Activated T-cell treated with anti-CD3 and anti-CD28 coated beads for 1 hour (primary cell): ENCODE results near the gene SPSB1.

Experiments used
- DNase-seq: peaks from one replicate; pipeline ENCODE4 v3.0.0-alpha.2; 2020; ENCODE audit warnings: low read depth

Gene SPSB1

DNA sequence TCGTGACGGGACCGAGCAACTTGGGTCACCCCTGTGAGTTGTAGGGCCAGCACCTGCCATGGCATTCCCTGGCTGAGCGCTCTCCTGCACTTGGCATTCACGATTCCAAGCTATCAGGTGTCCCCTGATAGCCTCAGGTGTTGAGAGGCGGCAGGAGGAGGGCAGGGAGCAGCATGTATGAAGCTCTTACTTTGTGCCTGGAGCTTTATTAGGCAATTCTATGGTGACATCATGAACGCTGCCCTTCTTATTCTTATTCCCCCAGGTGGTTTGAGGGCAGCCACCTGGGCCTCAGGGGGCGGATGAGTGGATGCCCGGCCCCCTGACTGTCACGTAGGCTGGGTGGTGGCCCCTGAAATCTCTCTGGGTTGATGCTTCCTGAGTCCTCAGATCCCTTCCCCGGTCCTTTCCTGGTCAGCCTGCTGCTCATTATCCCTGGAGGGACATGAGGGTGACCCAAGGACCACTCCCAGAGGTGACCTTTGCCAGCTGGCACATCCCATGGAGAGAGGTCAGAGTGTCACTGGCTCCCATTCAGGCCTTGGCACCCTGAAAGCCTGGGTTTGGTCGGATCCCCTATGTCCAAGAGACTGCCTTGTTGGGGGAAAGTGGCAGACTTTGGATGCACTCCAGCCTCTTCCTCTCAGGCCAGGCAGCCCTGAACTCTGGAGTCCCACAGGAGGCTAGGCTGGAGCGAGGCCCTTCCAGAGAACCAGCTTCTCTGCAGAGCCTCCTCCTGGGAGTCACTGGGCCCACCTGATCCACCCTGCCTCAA lies 51.9 kb downstream of the SPSB1 start:
- DNase-seq: no peak

DNA sequence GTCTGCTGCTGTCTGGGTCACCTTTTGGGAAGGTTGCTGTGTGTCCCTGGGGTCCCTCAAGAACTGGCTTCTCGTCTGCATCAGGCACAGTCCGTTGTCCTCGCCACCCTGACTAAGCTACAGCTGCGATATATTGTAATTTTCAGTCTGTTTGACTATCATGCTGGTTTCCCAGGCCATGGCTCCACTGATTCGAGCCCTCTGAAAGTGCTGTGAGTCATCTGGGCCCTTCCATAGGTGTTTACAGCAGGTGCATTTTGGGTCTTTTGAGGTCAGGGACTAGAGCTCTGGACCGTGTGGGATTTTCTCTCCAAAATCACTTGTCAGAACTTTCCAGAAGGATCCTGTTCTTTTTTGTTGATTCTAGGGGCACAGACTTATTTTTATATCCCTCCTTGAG lies 52.8 kb downstream of the SPSB1 start:
- no peak for DNase-seq

DNA sequence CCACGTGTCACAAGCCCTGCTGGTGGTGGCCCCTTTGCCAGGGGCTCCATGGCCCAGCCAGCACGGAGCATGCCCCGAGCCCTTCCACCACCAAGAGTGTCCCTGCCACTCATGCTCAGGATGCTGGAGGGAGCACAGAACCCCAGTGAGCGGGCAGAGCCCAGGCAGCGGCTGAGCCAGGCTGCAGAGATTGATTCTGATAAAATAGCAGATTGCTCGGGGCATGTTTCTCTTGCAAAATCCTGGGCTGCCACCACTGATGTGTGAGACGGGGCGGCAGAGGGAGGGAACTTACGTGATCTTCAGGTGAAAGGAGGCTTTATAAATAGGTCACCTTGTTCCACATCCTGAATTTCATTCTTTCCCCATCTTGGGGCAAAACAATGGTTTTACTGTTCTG lies 53.2 kb downstream of the SPSB1 start:
- no peak for DNase-seq

DNA sequence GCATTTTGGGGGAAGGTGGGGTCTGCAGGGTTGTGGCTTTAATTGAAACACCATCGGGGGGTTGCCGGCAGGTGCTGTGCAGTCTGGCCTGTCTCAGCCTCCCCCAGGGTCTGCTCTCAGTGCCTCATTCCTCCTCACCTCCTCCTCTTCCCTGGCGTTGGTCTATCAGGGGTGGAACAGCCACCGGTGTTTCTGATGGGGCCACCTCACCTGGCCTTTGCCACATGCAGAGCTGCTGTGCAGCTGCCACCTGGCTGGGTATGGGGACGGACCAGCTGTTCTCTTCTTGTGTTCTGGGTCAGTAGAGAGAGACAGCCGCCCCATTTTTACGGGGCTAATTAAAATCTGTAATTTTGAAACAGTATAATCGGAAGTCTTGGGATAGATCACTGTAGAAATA lies 53.9 kb downstream of the SPSB1 start:
- DNase-seq: no peak

DNA sequence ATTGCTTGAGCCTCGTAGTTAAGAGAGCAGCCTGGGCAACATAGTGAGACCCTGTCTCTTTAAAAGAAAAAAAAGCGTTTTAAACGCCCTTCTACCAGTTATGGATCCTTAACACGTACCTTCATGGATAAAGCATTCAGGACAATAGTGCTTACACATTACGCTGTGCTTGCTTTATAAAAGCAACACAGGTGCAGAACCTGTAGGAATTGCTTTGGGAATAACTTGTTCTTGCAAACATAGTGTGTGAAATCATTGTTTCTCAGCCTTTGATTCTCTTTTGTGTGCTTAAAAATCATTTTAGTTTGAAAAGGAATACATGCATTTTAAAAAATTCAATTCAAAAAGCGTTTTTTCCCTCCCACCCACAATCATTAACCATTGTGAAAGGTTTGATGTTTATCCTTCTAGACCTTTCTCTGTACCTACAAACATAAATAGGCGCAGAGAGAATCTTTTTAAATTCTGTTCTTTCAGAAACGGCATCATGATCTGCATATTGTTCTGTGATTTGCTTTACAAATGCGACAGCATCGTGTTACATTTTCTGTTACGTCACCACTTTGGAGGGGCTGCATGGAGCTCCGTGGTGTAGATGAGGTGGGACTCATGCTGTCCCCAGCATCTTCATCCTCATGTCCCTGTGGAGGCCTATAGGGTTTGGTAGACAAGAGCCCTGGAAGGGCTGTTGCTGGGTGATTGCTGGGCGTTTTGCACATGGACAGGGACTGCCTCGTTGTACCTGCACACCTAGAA lies 54.6 kb downstream of the SPSB1 start:
- DNase-seq: no peak

DNA sequence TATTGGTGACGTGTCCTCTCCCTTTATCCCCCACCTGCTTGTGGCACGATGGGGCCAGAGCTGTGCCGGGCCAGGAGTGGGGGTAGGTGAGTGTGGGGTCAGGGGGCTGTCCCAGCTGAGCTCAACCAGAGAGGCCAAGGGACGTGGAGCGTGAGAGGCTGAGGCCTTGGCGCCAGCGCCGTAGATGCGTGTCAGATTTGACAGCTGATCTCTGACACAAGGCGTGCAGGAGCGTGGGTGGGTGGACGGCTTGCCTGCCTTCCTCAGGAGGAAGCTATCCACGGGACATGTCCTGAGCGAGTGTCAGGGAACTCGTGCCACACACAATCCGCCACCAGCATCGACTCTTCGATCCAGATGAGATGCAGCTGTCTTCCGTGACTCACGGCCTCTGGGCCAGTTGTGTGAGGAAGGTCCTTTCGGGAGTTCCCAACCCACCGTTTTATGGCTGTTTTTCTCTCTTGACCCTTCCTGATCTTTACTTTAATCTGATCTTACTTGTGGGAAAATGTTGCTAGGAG lies 56.7 kb downstream of the SPSB1 start:
- DNase-seq: no peak

DNA sequence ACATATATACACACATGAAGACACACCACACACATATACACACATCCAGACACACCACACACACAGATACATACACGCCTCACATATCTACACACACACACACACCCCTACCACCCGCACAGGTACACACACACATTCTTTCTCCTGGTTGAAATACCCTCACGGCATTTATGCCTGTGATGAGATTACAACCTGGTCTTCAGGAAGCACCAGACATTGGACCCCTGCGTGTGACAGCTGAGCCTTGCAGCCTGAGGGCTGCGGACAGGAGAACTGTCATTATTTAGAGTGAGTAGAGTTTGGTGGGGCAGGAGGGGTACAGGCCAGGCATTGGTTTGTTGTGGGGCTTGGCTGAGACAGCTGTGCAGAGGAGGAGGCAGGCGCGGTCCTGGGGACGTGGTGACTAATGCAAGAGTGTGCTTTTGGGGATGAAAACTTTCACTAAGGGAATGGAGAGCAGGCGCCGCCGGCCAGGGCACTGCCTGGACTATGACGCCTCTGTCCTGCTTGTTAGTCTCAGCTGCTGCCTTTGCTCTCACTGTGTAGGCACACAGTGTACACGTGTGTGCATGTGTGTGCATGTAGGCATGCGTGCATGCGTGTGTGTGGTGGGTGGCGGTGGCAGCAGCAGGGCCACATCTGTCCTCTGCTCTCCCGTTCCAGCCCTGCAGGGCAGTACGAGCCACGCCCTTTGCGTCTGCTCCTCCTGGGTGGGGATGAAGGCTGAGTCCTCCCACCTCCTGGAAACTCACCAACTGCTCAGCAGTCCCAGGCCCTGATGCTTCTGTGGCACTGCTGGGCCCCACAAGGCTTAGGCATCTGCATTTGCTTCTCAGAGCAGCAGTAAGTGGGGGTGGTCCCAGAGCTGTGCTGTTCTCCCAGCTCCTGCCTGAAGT lies 57.6 kb downstream of the SPSB1 start:
- DNase-seq: no peak

DNA sequence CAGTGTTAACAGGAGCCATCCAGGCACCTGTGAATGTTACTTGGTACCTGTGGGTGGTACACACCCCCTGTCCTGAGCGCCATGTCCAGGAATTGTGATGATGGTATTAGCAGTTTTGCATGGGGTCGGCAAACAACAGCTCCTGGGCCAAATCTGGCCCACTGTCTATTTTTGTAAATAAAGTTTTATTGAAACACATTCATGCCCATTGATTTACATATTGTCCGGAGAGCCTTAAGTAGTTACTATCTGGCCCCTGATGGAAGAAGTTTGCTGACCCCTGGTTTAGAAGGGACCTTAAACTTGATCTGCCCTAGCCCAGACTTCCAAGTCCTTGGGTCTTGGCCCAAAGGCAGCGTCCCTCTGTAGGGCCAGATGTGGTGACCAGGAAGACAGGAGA lies 58.3 kb downstream of the SPSB1 start:
- no peak for DNase-seq

DNA sequence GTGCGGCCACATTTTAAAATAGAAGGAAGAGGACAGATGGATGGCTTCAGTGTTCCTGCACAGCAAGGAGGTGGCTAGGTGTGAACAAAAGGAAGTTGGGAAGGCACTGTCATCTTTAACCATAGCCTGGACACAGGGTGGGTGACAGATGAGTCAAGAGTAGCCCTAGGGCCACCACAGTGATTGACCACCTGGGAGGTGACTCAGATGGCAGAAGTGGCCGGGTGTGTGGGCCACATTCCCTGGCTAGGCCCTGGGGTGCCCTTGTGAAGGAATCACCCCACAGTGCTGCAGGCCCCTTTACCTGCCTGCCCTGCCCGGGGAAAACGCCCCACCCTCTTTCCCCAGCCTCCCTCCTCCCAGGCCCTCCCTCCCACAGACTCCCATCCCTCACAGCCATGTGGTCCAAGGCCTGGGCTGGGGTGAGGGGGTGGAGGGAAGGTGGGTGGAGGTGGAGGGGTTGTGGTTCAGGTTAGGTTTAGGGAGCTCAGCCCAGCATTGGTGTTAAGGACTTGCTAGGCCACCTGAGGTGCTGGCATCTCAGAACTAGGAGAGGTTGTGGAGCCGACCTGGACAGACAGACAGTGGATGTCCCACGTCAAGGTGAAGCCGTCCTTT lies 59.1 kb downstream of the SPSB1 start:
- no peak for DNase-seq

DNA sequence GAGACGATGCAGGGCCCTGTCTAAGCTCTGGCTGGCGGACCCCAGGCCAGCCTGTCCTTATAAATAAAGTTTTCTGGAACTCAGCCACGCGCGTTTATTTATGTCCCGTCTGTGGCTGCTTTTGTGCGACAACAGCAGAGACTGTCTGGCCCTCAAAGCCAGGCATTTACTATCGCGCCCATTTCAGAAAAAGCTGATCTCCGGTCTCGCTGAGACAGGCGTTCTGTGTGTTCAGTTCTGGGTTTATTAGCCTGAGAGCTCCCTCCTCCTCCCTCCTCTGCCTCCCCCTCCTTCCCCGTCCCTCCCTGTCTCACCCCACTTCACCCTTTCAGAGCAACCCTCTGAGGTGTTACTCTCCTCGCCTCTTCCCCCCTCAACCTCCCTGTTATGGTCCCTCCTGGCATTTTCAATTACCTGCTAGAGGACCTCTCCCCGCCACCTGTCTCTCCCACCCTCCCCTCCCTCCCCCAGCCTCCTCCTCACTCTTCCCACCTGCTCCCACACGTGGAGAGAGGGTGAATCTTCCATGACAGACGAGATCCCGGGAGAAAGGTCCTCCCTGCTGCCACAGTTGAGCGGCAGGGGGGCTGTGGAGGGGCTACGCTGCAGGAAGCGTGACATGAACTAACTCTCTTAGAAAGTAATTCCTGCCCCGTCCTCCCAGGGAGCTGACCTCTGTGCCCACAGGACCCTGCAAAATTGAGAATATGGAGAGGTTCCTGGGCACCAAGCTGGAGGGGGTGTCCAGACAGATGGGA lies 59.9 kb downstream of the SPSB1 start:
- no peak for DNase-seq

DNA sequence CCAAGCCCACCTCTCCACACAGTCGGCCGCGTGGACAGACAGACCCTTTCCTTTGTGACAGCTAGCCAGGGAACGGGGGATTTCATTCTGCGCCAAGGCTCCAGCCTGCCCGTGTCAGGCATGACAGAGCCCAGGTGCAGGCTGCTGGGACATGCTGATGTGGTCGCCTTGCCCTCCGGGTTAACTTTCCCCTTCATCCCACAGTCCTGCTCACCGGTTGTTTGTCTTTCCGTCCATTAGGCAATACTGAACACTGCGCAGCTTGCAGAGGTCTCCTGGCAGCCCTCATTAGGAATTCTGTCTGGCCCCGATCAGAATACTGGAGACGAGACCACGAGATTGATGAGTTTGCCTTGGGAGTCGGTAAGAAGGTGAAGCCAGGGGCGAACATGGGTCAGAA lies 62.8 kb downstream of the SPSB1 start:
- DNase-seq: no peak

DNA sequence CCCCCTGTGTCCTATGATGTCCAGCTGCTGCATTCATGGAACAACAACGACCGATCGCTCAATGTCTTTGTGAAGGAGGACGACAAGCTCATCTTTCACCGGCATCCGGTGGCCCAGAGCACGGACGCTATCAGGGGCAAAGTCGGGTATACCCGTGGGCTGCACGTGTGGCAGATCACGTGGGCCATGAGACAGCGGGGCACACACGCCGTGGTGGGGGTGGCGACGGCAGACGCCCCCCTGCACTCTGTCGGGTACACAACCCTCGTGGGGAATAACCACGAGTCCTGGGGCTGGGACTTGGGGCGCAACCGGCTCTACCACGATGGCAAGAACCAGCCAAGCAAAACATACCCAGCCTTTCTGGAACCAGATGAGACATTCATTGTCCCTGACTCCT lies 63.3 kb downstream of the SPSB1 start:
- DNase-seq: no peak

DNA sequence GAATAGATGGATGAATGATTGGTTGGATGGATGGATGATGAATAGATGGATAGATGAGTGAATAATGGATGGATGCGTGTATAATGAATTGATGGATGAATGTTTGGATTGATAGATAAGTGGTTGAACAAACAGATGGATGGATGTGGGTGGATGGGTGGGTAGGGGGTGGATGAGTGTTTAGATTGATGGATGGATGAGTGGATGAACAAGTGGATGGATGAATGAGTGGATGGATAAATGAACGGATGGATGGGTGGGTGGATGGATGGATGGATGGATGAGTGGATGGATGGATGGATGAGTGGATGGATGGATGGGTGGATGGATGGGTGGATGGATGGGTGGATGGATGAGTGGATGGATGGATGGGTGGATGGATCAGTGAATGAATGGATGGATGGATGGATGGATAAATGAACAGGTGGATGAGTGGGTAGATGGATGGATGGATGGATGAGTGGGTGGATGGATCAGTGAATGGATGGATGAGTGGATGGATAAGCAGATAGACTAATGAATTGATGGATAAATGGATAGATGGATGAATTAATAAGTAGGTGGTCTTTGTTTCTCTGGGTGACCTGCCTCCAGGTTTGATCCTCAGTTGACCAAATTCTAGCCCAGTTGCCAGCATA lies 64.3 kb downstream of the SPSB1 start:
- DNase-seq: no peak

DNA sequence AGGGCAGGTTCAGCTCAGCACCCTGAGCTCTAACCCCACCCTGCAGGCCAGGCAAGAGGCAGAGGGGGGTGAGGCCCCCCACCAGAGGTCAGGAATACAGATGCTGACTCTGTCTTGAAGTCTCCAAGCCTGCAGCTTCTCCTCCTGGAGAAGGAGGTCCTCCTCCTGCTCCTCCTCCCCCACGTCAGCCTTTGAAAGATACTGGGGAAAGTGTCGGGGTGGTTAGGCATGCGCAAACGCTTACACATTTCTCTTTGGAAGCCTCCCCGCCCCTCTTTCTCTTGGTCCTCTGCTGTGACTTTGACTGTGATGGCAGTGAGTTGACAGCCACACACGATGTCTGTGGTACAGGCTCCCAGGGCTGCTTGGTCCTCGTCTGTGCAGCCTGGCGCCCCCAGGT lies 65.3 kb downstream of the SPSB1 start:
- DNase-seq: no peak

DNA sequence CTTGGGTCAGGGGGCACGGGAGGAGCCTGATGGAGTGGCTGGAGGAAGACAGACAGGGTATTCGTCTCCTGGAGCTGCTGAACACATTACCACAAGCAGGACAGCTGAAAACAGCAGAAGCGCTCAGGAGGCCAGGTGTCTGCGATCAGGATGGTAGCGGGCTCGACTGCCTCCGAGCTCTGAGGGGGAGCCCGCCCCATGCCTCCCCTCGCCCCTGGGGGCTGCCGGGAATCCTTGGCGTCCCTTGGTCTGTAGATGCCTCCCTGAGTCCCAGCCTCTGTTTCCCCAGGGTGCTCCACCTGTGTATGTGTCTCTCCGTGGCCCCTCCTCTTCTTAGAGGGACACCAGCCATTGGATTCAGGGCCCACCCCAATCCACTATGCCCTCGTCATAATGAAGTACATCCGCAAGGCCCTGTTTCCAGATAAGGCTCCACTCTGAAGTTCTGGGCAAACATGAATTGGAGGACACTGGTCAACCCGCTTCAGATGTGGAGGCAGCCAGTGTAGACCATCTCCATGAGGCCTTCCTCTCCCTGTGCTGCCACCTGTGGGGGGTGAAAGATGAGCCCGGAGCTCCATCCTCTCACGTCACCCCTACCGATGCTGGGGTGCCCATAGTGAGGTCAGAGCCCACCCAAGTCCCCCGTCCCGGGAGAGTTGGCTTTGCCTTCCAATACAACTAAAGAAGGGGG lies 67.8 kb downstream of the SPSB1 start:
- DNase-seq: no peak

DNA sequence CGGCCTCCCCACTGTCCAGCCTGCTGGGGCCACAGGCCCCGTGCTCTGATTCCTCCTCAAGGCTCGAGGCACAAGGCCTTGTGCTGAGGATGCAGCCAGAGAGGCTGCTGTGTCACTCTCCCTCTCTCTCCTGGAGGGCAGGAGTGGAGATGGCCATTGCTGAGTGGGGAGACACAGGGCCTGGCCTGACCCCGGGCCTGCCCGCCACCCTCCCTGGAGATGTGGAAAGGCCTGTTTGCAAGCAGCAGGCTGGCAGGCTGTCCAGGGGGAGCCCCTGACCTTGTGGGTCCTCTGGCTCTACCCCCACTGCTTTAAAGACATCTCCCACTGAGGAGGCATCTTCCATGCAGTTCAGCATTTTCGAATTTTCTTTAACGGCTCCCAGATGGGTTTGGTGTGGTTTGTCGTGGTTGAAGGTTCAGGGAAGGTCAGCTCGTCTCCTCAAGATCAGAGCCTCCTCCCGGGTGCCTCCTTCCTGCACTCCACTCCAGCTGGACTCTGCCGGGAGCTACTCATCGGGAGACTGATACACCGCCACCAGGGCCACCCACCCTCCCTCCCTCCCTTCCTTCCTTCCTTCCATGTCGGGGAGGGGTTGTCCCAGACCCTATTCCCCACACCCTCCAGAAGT lies 69.1 kb downstream of the SPSB1 start:
- DNase-seq: no peak

DNA sequence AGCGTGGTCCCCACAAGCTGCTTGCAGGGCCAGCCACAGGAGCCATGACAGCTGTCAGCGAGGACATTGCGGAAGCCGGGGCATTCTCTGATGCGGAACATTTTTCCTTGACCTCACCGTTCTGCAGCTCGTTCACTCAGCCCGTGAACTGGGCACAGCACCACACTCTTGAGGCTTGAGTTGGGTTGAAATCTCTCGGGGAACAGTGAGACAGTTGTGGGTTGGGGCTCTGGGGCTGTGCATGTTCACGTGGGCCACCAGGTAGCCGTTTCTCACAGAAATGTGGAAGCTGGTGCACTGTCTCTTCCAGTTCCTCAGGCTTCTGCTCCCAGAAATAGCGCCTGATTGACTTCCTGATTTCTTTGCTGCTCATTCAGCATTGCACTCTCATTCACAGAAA lies 69.8 kb downstream of the SPSB1 start:
- DNase-seq: no peak

DNA sequence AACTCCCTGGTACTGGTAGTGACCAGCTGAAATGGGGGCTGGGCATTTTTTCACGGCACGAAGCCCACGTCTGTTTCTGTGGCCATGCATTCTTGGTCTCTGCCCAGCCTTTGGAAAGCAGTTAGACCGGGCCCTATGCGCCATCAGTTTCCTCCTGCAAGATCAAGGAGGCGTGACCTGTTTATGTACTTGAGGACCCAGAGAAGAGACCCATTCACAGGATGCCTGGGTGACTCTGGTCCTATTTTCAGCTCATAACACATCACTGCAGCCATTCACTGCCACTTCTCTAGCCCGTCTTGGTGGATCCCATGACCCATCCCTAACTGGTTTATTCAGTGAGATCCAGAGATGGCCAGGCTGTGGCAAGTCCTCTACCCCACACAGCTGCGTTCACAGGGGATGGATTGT lies 70.4 kb downstream of the SPSB1 start:
- no peak for DNase-seq

DNA sequence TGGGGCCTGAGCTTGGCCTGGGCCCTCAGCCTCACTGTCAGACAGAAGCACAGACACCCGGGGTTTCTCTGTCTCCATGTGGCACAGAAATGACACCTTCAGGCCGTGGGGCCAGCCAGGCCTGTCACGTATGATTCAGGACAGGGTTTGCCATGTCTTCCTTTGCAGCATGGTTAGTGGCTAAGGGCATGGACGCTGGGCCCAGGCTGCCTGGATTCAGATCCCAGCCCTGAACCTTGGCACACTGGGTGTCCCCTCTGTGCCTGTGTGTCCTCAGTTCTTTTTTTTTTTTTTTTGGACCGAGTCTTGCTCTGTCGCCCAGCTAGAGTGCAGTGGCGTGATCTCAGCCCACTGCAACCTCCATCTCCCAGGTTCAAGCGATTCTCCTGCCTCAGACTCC lies 73.6 kb downstream of the SPSB1 start:
- DNase-seq: no peak
